ENCODE results near the gene MAP1B.

The MAP1B gene

GRCh38 chr5:72214168-72214567, 106.9 kb downstream of the MAP1B start:
- H3K14ac ChIP-seq (ENCODE audit: low read length in 2 of 2) = no peak overlapping the region
- peaks cover 10 to 39% of the 10 kb centered on the region in 2 experiments for H3K36me3 ChIP-seq (ENCODE audit: control insufficient read depth in 1 of 2, insufficient read depth in 2 of 2, low read depth in 1 of 2, low read length in 2 of 2)
- H3K4ac ChIP-seq (ENCODE audit: low read depth in 1 of 2, low read length in 2 of 2) = no peak overlapping the region

GRCh38 chr5:72216756-72217155, 109.5 kb downstream of the MAP1B start:
- Histone ChIP-seq H2BK15ac (ENCODE audit: low read depth, poor library complexity, severe bottlenecking) (no peak overlapping the region), H3K4me1 (ENCODE audit: control insufficient read depth, insufficient read depth, low read depth, low read length) (peaks cover 1% of the 10 kb centered on the region)

More at GRCh38 chr5:72214168-72214567, 106.9 kb downstream of the MAP1B start:
- no peak for DNase-seq
- Histone ChIP-seq H2BK12ac (ENCODE audit: low read length in 2 of 2) (no peak overlapping the region), H2AFZ (ENCODE audit: low read depth, low read length) (no peak overlapping the region), H2AK5ac (ENCODE audit: low read length, severe bottlenecking) (no peak overlapping the region), H3K27ac (ENCODE audit: low read length, poor library complexity, severe bottlenecking) (no peak overlapping the region), H2BK15ac (ENCODE audit: low read depth, poor library complexity, severe bottlenecking) (no peak overlapping the region), H3K23ac (ENCODE audit: low read length in 2 of 2) (no peak overlapping the region), H3K18ac (ENCODE audit: low read depth in 1 of 2, low read length in 2 of 2) (no peak overlapping the region), H4K91ac (ENCODE audit: low read length) (no peak overlapping the region), H3K79me1 (replicated peaks; ENCODE audit: low read length, poor library complexity, severe bottlenecking) (no peaks in the 10 kb centered on the region), H2BK120ac (ENCODE audit: low read depth, low read length) (no peak overlapping the region), H3K4me3 (ENCODE audit: insufficient read depth in 1 of 2, low read depth in 1 of 2, low read length in 2 of 2) (no peak overlapping the region), H4K8ac (ENCODE audit: low read length) (no peak overlapping the region), H3K4me1 (ENCODE audit: control insufficient read depth, insufficient read depth, low read depth, low read length) (peaks cover 11% of the 10 kb centered on the region), H3K27me3 (ENCODE audit: control insufficient read depth in 1 of 2, insufficient read depth in 1 of 2, low read length in 2 of 2) (no peaks in the 10 kb centered on the region), H2BK5ac (ENCODE audit: low read depth, low read length, poor library complexity, severe bottlenecking) (no peak overlapping the region), H3K4me2 (ENCODE audit: low read length, poor library complexity, severe bottlenecking) (no peak overlapping the region), H3K9me3 (ENCODE audit: control insufficient read depth, low read length) (no peaks in the 10 kb centered on the region), H3K9ac (ENCODE audit: low read length) (no peak overlapping the region)
- WGBS = over 99% methylated on average over 4 of the region's 4 CpGs

GRCh38 chr5:72221099-72221498, 113.8 kb downstream of the MAP1B start:
- Histone ChIP-seq H3K18ac (ENCODE audit: low read depth in 1 of 2, low read length in 2 of 2) (no peak overlapping the region), H3K36me3 (ENCODE audit: control insufficient read depth in 1 of 2, insufficient read depth in 2 of 2, low read depth in 1 of 2, low read length in 2 of 2) (peaks cover 21 to 96% of the 10 kb centered on the region in 2 experiments), H4K8ac (ENCODE audit: low read length) (no peak overlapping the region), H3K27ac (ENCODE audit: low read length, poor library complexity, severe bottlenecking) (no peak overlapping the region), H3K9me3 (ENCODE audit: control insufficient read depth, low read length) (no peaks in the 10 kb centered on the region), H3K27me3 (ENCODE audit: control insufficient read depth in 1 of 2, insufficient read depth in 1 of 2, low read length in 2 of 2) (no peaks in the 10 kb centered on the region), H3K23ac (ENCODE audit: low read length in 2 of 2) (no peak overlapping the region), H3K4me3 (ENCODE audit: insufficient read depth in 1 of 2, low read depth in 1 of 2, low read length in 2 of 2) (no peak overlapping the region), H3K4me1 (ENCODE audit: control insufficient read depth, insufficient read depth, low read depth, low read length) (peaks cover 2% of the 10 kb centered on the region), H3K14ac (ENCODE audit: low read length in 2 of 2) (no peak overlapping the region), H2BK12ac (ENCODE audit: low read length in 2 of 2) (no peak overlapping the region), H2AFZ (ENCODE audit: low read depth, low read length) (no peak overlapping the region), H3K4me2 (ENCODE audit: low read length, poor library complexity, severe bottlenecking) (no peak overlapping the region), H2BK120ac (ENCODE audit: low read depth, low read length) (no peak overlapping the region), H4K91ac (ENCODE audit: low read length) (no peak overlapping the region), H3K9ac (ENCODE audit: low read length) (no peak overlapping the region), H3K79me1 (replicated peaks; ENCODE audit: low read length, poor library complexity, severe bottlenecking) (peaks cover 3% of the 10 kb centered on the region), H3K4ac (ENCODE audit: low read depth in 1 of 2, low read length in 2 of 2) (no peak overlapping the region), H2BK15ac (ENCODE audit: low read depth, poor library complexity, severe bottlenecking) (no peak overlapping the region), H2AK5ac (ENCODE audit: low read length, severe bottlenecking) (no peak overlapping the region), H2BK5ac (ENCODE audit: low read depth, low read length, poor library complexity, severe bottlenecking) (no peak overlapping the region)
- WGBS = 100% methylated on average over 1 of the region's 1 CpG
- no peak for DNase-seq

More at GRCh38 chr5:72216756-72217155, 109.5 kb downstream of the MAP1B start:
- no peak overlapping the region for H2AFZ ChIP-seq (ENCODE audit: low read depth, low read length)
- peaks cover 20 to 61% of the 10 kb centered on the region in 2 experiments for H3K36me3 ChIP-seq (ENCODE audit: control insufficient read depth in 1 of 2, insufficient read depth in 2 of 2, low read depth in 1 of 2, low read length in 2 of 2)
- no peak for DNase-seq
- no peak overlapping the region for H3K23ac ChIP-seq (ENCODE audit: low read length in 2 of 2)
- no peaks in the 10 kb centered on the region for H3K27me3 ChIP-seq (ENCODE audit: control insufficient read depth in 1 of 2, insufficient read depth in 1 of 2, low read length in 2 of 2)
- no peak overlapping the region for H2BK120ac ChIP-seq (ENCODE audit: low read depth, low read length)
- no peak overlapping the region for H2AK5ac ChIP-seq (ENCODE audit: low read length, severe bottlenecking)
- no peak overlapping the region for H3K14ac ChIP-seq (ENCODE audit: low read length in 2 of 2)
- H3K4me2 ChIP-seq (ENCODE audit: low read length, poor library complexity, severe bottlenecking) = no peak overlapping the region
- H3K9ac ChIP-seq (ENCODE audit: low read length) = no peak overlapping the region
- no peak overlapping the region for H2BK5ac ChIP-seq (ENCODE audit: low read depth, low read length, poor library complexity, severe bottlenecking)
- no peak overlapping the region for H3K4ac ChIP-seq (ENCODE audit: low read depth in 1 of 2, low read length in 2 of 2)
- H3K79me1 ChIP-seq (replicated peaks; ENCODE audit: low read length, poor library complexity, severe bottlenecking) = no peaks in the 10 kb centered on the region
- H2BK12ac ChIP-seq (ENCODE audit: low read length in 2 of 2) = no peak overlapping the region
- H3K27ac ChIP-seq (ENCODE audit: low read length, poor library complexity, severe bottlenecking) = no peak overlapping the region
- H3K9me3 ChIP-seq (ENCODE audit: control insufficient read depth, low read length) = no peaks in the 10 kb centered on the region
- H4K8ac ChIP-seq (ENCODE audit: low read length) = no peak overlapping the region
- no peak overlapping the region for H3K18ac ChIP-seq (ENCODE audit: low read depth in 1 of 2, low read length in 2 of 2)
- no peak overlapping the region for H4K91ac ChIP-seq (ENCODE audit: low read length)
- H3K4me3 ChIP-seq (ENCODE audit: insufficient read depth in 1 of 2, low read depth in 1 of 2, low read length in 2 of 2) = no peak overlapping the region
- WGBS = no CpG with 5 or more reads among the region's 3 CpGs

- Histone ChIP-seq H3K14ac (ENCODE audit: low read length in 2 of 2) (no peak overlapping the region), H2BK5ac (ENCODE audit: low read depth, low read length, poor library complexity, severe bottlenecking) (no peak overlapping the region), H3K4me1 (ENCODE audit: control insufficient read depth, insufficient read depth, low read depth, low read length) (peaks cover 2% of the 10 kb centered on the region), H3K4ac (ENCODE audit: low read depth in 1 of 2, low read length in 2 of 2) (no peak overlapping the region), H3K9me3 (ENCODE audit: control insufficient read depth, low read length) (no peaks in the 10 kb centered on the region), H3K36me3 (ENCODE audit: control insufficient read depth in 1 of 2, insufficient read depth in 2 of 2, low read depth in 1 of 2, low read length in 2 of 2) (peaks cover 21 to 97% of the 10 kb centered on the region in 2 experiments), H2BK120ac (ENCODE audit: low read depth, low read length) (no peak overlapping the region), H2AFZ (ENCODE audit: low read depth, low read length) (no peak overlapping the region), H2AK5ac (ENCODE audit: low read length, severe bottlenecking) (no peak overlapping the region), H3K23ac (ENCODE audit: low read length in 2 of 2) (no peak overlapping the region), H3K4me3 (ENCODE audit: insufficient read depth in 1 of 2, low read depth in 1 of 2, low read length in 2 of 2) (no peak overlapping the region), H3K4me2 (ENCODE audit: low read length, poor library complexity, severe bottlenecking) (no peak overlapping the region), H3K79me1 (replicated peaks; ENCODE audit: low read length, poor library complexity, severe bottlenecking) (peaks cover 3% of the 10 kb centered on the region), H3K9ac (ENCODE audit: low read length) (no peak overlapping the region), H4K8ac (ENCODE audit: low read length) (no peak overlapping the region), H2BK12ac (ENCODE audit: low read length in 2 of 2) (no peak overlapping the region), H3K27me3 (ENCODE audit: control insufficient read depth in 1 of 2, insufficient read depth in 1 of 2, low read length in 2 of 2) (no peaks in the 10 kb centered on the region), H2BK15ac (ENCODE audit: low read depth, poor library complexity, severe bottlenecking) (no peak overlapping the region), H4K91ac (ENCODE audit: low read length) (no peak overlapping the region), H3K27ac (ENCODE audit: low read length, poor library complexity, severe bottlenecking) (no peak overlapping the region), H3K18ac (ENCODE audit: low read depth in 1 of 2, low read length in 2 of 2) (no peak overlapping the region)
- 97% methylated on average over 4 of the region's 4 CpGs for WGBS
- no peak for DNase-seq
These were observed 114.3 kb downstream of the MAP1B start for GRCh38 chr5:72221541-72221940.

All from mesenchymal stem cell (in vitro differentiated cells and primary cell).